Lung (tissue), 12 donors: Measurements from ENCODE around the gene CCDC184. TPM values are rescaled to one million over a fixed set of nuclear protein-coding genes. Genes with fewer than 3 reads are reported as not detected.

Source experiments
- ATAC-seq: fragments of 200-7000 bp; cut with Tn5 transposase; one replicate; pipeline ENCODE4 v1.9.1; 2020; ENCODE audit warnings: moderate number of reproducible peaks; ENCODE audit not compliant: insufficient read depth, low FRiP score
- DNase-seq, 3 donors: peaks; one replicate each; pipeline ENCODE4 v3.0.0-alpha.2; 2013 to 2017
- H3K27ac ChIP-seq, 2 donors: one replicate each; pipeline ENCODE4 v1.5.1; 2013; ENCODE audit warnings: mild to moderate bottlenecking in 2 of 2, moderate library complexity in 2 of 2, control low read depth in 1 of 2, inconsistent platforms in 1 of 2, low read depth in 1 of 2, low read length in 1 of 2
- H3K27me3 ChIP-seq, 3 donors: one replicate each; pipeline ENCODE4 v1.5.1; 2013; ENCODE audit warnings: low read length in 2 of 3; ENCODE audit not compliant: control insufficient read depth in 3 of 3, insufficient read depth in 3 of 3
- H3K36me3 ChIP-seq, 4 donors: one replicate each; pipeline ENCODE4 v1.5.1; 2013; ENCODE audit warnings: low read length in 4 of 4, mild to moderate bottlenecking in 1 of 4, moderate library complexity in 1 of 4; ENCODE audit not compliant: control insufficient read depth in 4 of 4, insufficient read depth in 4 of 4
- H3K4me1 ChIP-seq, 5 donors: one replicate each; pipeline ENCODE4 v1.5.1; 2013; ENCODE audit warnings: low read length in 5 of 5, mild to moderate bottlenecking in 2 of 5, moderate library complexity in 1 of 5; ENCODE audit not compliant: control insufficient read depth in 5 of 5, insufficient read depth in 5 of 5
- H3K4me3 ChIP-seq: one replicate; pipeline ENCODE4 v1.5.1; 2013; ENCODE audit warnings: mild to moderate bottlenecking, control low read depth, moderate library complexity
- H3K9ac ChIP-seq, 2 donors: one replicate each; pipeline ENCODE4 v1.5.1; 2013; ENCODE audit warnings: low read length in 2 of 2, control low read depth in 1 of 2; ENCODE audit not compliant: insufficient read depth in 1 of 2
- H3K9me3 ChIP-seq, 4 donors: one replicate each; pipeline ENCODE4 v1.5.1; 2013; ENCODE audit warnings: low read length in 3 of 4, mild to moderate bottlenecking in 1 of 4, moderate library complexity in 1 of 4; ENCODE audit not compliant: control insufficient read depth in 4 of 4, insufficient read depth in 3 of 4
- CTCF ChIP-seq: IDR thresholded peaks from 2 replicates; pipeline ENCODE4 v1.5.1; 2012; ENCODE audit warnings: mild to moderate bottlenecking; ENCODE audit errors: control extremely low read depth, extremely low read depth
- WGBS, 2 donors: extraction: QIAGEN DNeasy Blood & Tissue Kit; methylation state at CpG; one replicate each; pipeline ENCODE4 v1.1.7; 2013; 5-methylcytosine and 5-hydroxymethylcytosine counted together
- polyA plus RNA-seq, 2 donors: library from polyadenylated mRNA; stranded (reverse); fragments of 200-250 nt; gene quantifications; one replicate each; pipeline ENCODE4 v1.2.1, GENCODE V29; 2013
- total RNA-seq, 2 donors: library from RNA; depleted of rRNA in 1 of 2; stranded (reverse); fragments of >200 nt in 1 of 2; gene quantifications; one replicate each; pipeline ENCODE4 v1.2.1, GENCODE V29; 2014 to 2021
- donor health status: control.
- donor health status: control.
- donor health status: Bipolar disorder and iron deficiency.
- donor health status: healthy.
- donor health status: DM: yes; HTN: yes; CAD: no.

The CCDC184 gene
- total and polyA plus RNA-seq, 4 donors, result 0.51 to 3.0 (median 1.0) TPM

GRCh38 chr12:48160046-48160445, 23.4 kb upstream of the CCDC184 start:
- DNase-seq (no peak), ATAC-seq (no peak)
- Histone ChIP-seq H3K9me3 (no peaks in the 10 kb centered on the region), H3K9ac (no peak overlapping the region), H3K27ac (no peak overlapping the region), H3K4me1 (peaks cover 0 to 11% (median 3%) of the 10 kb centered on the region in 5 donors), H3K27me3 (no peaks in the 10 kb centered on the region), H3K4me3 (no peak overlapping the region), H3K36me3 (peaks cover 0 to 3% (median 0%) of the 10 kb centered on the region in 4 donors)
- WGBS, 2 donors, result 34 to 75% methylated on average over 5 of the region's 5 CpGs
- no peak for TF ChIP-seq CTCF

- H3K9me3 ChIP-seq, result no peaks in the 10 kb centered on the region
- 19 to 59% methylated on average over 2 of the region's 2 CpGs for WGBS, 2 donors
- H3K27ac ChIP-seq, result no peak overlapping the region
- DNase-seq (peak; percentile 62 to 74 (median 73)), ATAC-seq (no peak)
- H3K27me3 ChIP-seq, result no peaks in the 10 kb centered on the region
- peaks cover 0 to 3% (median 0%) of the 10 kb centered on the region in 4 donors for H3K36me3 ChIP-seq
- H3K4me3 ChIP-seq, result no peak overlapping the region
- H3K4me1 ChIP-seq, result peaks cover 0 to 11% (median 3%) of the 10 kb centered on the region in 5 donors
- no peak for TF ChIP-seq CTCF
- no peak overlapping the region for H3K9ac ChIP-seq
These were observed 22.6 kb upstream of the CCDC184 start for GRCh38 chr12:48160807-48161206.

- H3K27me3 ChIP-seq, result no peaks in the 10 kb centered on the region
- H3K9me3 ChIP-seq, result no peaks in the 10 kb centered on the region
- no peak for ATAC-seq
- WGBS, 2 donors, result 60 to 82% methylated on average over 5 of the region's 5 CpGs
- H3K9ac ChIP-seq, result no peak overlapping the region
- no peak for DNase-seq
- H3K4me1 ChIP-seq, result peaks cover 0 to 5% (median 0%) of the 10 kb centered on the region in 5 donors
- no peak for TF ChIP-seq CTCF
- no peaks in the 10 kb centered on the region for H3K36me3 ChIP-seq
- H3K27ac ChIP-seq, result no peak overlapping the region
- no peak overlapping the region for H3K4me3 ChIP-seq
These were observed 20.2 kb upstream of the CCDC184 start for GRCh38 chr12:48163150-48163747.

GRCh38 chr12:48164451-48164850, 19.0 kb upstream of the CCDC184 start:
- ATAC-seq (no peak), DNase-seq (no peak)
- 84 to 86% methylated on average over 2 of the region's 2 CpGs for WGBS, 2 donors
- H3K27ac ChIP-seq, result no peak overlapping the region
- H3K9me3 ChIP-seq, result no peaks in the 10 kb centered on the region
- no peaks in the 10 kb centered on the region for H3K27me3 ChIP-seq
- H3K9ac ChIP-seq, result no peak overlapping the region
- H3K36me3 ChIP-seq, result no peaks in the 10 kb centered on the region
- no peak for TF ChIP-seq CTCF
- peaks cover 0 to 5% (median 0%) of the 10 kb centered on the region in 5 donors for H3K4me1 ChIP-seq
- H3K4me3 ChIP-seq, result no peak overlapping the region
